IPS-15b (cell line): ENCODE results near the gene HES6.

ENCODE experiments used
- H3K27me3 ChIP-seq: one replicate; pipeline ENCODE4 v1.6.1; 2013; ENCODE audit warnings: low read length; ENCODE audit not compliant: control insufficient read depth, insufficient read depth
- H3K36me3 ChIP-seq: one replicate; pipeline ENCODE4 v1.6.1; 2013; ENCODE audit warnings: low read length; ENCODE audit not compliant: control insufficient read depth, insufficient read depth
- H3K4me1 ChIP-seq: one replicate; pipeline ENCODE4 v1.6.1; 2013; ENCODE audit warnings: mild to moderate bottlenecking, low read length; ENCODE audit not compliant: control insufficient read depth, insufficient read depth
- H3K4me3 ChIP-seq: one replicate; pipeline ENCODE4 v1.5.1; 2013; ENCODE audit warnings: low read depth, low read length
- H3K9ac ChIP-seq: one replicate; pipeline ENCODE4 v1.6.1; 2013; ENCODE audit warnings: low read depth, mild to moderate bottlenecking, low read length
- H3K9me3 ChIP-seq: one replicate; pipeline ENCODE4 v1.6.1; 2013; ENCODE audit warnings: mild to moderate bottlenecking, low read length; ENCODE audit not compliant: control insufficient read depth, insufficient read depth

Gene HES6, protein sequence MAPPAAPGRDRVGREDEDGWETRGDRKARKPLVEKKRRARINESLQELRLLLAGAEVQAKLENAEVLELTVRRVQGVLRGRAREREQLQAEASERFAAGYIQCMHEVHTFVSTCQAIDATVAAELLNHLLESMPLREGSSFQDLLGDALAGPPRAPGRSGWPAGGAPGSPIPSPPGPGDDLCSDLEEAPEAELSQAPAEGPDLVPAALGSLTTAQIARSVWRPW

DNA sequence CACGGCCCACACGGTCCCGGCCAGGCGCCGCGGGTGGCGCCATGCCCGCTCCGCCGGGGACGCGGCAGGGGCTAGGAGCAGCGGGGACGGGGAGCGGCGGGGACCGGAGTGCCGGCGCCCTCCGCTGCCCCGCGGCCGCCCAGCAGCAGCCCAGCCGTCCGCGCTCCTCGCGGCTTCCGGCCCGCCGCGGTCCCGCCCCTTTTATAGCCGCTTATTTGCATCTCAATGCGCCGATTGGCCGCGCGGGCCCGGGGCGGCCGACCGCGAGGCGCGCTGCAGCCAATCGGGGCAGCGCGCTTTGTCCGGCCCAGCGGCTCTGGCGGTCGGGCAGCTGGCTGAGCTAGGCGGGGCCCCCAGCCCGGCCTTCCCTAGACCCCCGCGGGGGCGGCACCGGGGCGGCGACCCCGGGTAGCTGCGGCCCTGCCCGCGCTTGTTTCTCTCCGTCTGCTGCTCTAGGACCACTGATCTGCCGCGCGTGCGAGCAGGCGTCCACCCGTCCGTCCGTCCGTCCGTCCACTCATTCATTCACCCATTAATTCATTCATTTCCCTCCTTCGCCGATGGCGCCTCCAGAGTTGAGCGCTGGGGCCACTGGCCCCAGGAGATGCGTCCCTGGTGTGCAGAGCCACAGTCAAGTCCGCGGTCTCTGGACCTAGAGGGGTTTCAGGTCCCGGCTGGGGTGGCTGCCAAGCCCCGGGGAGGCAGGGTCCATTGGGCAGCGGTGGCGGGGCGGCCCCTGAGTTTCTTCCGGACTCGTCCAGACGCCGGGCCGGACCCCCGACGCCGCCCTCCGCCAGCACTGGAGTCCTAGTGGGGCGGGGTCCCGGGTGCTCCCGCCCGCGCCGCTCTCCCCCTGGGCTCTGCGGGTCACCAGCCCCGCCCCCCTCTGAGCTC is at the start of gene HES6:
Gene HES6 (minus strand): TSS at position 176 of the 894 bp plus-strand sequence. CDS start 133 bp downstream, at position 43.
- Histone ChIP-seq H3K4me3 (peak within 1 kb of the TSS; percentile 67), H3K4me1 (no peaks in the 10 kb centered on the region), H3K36me3 (peaks cover under 1% of the 10 kb centered on the region), H3K27me3 (peaks cover 59% of the 10 kb centered on the region), H3K9ac (no peak within 1 kb of the TSS), H3K9me3 (no peaks in the 10 kb centered on the region)

DNA sequence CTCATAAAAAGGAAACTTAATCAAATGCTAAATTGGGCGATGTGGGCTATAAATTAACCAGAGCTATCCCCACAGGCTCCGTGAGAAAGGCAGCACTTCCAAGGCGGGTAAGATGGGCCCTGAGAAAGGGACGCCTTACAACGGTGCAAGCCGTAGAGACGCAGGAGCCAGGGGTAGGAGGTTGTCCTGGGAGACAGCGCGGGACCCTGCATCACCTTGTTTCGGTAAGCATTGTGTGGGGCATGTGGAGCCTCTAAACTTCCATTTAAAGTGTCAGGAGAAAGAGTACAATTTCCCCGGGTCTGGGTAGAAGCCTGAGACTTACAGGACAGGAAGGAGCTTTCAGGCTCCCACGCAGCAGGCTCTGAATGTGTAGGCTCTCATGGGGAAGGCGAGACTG is 49.7 kb upstream of the HES6 start:
- peaks cover 18% of the 10 kb centered on the region for H3K4me1 ChIP-seq
- H3K36me3 ChIP-seq, result no peaks in the 10 kb centered on the region
- no peaks in the 10 kb centered on the region for H3K9me3 ChIP-seq

DNA sequence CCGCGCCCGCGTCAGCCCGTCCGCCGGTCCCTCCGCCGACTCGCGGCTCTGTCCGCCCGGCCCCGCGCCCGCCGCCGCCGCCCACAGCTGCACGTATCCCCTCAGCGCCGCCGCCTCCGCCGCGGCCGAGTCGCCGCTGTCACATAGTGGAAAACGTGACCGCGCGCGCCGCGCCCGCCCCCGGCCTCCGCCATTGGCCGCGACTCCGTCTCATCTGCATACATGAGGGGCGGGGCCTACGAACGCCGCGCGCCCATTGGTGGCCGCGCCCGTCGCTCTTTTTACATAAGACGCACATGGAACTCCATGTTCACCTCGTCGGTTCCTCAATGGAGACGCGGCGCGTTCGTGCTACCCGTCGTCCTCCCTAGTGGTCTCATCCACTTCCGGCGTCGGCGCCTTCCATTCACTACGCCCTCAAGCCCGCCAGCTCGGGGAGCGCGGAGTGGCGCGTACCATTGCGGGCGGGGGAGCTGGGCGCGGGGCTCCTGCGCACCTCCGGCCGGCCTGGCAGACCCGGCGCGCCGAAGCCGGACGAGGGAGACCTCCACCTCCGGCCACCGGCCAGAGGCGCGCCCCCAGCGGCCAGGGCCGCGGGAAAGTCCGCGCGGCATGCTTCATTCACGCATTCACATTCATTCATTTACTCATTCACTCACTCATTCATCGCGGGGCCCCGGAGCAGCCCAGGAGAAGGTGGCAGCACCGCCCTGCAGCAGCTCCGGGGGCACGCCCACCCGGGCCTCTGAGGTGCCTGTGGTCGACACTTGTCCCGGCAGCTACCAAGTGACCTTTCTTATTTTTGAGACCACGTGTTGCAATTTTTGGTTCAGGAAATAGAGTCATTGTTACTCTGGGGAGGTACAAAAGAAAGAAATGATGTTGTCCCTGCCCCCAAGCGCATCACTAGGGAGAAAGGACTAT is 49.1 kb upstream of the HES6 start:
- Histone ChIP-seq H3K9ac (no peak overlapping the region), H3K36me3 (no peaks in the 10 kb centered on the region), H3K4me1 (peaks cover 18% of the 10 kb centered on the region), H3K4me3 (peak overlapping the region; percentile 80), H3K27me3 (peaks cover 11% of the 10 kb centered on the region), H3K9me3 (no peaks in the 10 kb centered on the region)

More for the DNA sequence above, 49.7 kb upstream of the HES6 start:
- Histone ChIP-seq H3K27me3 (peaks cover 11% of the 10 kb centered on the region), H3K9ac (no peak overlapping the region), H3K4me3 (peak overlapping the region; percentile 80)

DNA sequence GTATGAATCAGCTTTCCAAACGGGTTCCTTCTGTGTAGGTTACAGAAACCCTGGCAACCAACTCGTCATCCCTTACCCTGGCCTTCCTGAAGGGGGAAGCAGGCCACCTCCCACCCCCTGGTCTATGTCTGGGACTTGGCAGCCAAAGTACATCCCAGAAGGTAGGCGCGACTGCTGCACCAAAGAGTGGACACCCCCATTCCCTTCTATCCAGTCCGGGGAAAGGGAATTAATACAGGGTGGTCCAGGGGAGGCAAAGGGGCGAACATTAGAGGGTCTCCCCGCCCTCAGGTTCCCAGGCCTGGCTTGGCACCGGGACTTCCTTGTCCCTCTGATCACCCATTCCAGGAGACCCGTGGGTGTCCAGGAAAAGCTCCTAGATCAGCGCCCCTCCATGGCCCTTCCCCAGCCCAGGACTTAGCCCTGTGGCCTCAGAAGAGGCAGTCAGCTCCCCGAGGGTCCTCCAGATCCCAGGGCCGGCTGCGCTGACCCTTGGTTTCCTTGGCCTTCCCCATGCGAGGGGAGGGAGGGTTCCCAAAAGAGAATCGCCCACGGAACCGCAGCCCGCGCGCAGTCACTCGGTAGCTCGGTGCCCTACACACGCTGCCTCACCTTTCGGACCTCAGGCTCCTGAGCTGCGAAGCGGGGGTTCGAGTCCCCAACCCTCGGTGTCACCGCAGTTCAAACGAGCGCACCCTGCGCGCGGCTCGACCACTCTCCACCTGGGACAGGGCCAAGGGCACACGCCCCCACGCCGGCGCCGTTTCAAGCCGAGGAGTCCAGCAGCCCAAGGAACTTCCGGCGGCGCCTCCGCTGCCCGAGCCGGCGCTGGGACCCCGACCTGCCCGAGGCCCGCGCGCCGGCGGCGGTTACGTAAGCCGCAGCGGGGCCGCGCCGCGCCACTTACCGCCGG is 48.2 kb upstream of the HES6 start, which contains the start of gene PER2:
Gene PER2 (minus strand): TSS at position 874 of the 913 bp plus-strand sequence. CDS start 10,674 bp downstream, outside the sequence.
- Histone ChIP-seq H3K4me1 (peaks cover 18% of the 10 kb centered on the region), H3K4me3 (peak within 1 kb of the TSS; percentile 80), H3K9me3 (no peaks in the 10 kb centered on the region), H3K9ac (peak within 1 kb of the TSS; percentile 60), H3K36me3 (no peaks in the 10 kb centered on the region), H3K27me3 (peaks cover 11% of the 10 kb centered on the region)

DNA sequence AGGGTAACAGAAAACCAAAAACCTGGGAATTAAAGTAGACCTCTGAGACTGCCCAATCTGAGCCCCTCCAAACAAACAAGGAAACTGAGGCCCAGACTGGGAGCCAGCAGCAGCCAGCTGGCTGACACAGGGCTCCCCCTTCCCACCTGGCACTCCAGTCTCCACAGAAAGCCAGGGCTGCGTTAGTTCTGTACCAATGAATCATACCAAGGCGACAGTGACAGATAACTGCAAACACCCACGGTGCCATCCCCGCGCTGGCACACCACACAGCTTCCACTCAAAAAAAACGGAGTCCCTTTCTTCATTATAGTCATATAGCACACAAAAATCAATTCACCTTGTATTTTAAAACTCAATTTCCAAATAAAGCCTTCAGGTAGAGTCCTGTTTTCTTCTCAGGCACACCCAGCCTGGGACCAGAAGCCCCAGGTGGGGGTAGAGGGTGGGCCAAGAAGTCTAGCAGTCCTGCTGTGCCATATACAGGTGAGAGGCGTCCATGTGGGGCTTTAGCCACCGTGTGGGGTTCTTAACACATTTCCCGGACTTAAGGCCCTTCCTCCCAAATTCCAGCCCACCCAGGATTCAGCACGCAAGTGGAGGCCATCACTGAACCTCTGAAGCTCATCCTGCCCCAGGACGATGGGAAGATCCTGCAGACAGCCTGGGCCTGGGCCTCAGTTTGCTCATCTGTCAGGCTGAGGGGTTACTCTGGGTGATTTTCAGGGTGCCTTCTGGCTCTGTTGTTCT is 47.3 kb upstream of the HES6 start:
- Histone ChIP-seq H3K9me3 (no peaks in the 10 kb centered on the region), H3K4me3 (peak overlapping the region; percentile 80), H3K9ac (no peak overlapping the region), H3K36me3 (no peaks in the 10 kb centered on the region), H3K27me3 (peaks cover 11% of the 10 kb centered on the region), H3K4me1 (peaks cover 18% of the 10 kb centered on the region)

DNA sequence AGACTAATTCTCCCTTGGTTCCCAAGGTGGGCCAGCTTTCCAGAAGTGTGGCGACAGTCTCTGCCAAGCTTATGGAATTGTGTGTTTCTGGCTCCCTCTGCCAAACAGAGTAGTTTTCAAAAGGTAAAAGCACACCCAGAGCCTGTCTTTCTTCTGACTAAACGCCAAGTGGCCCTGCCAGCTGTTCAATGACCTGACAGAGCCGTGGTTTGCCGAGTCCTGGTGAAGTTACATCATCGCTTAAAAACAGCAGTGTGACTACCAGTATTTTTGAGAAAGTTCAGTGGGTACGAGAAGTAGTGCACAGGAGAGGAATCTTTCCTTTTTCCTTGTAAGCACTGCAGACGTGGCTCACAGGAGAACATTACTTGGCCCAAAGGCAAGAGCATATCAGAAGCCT is 46.7 kb upstream of the HES6 start:
- Histone ChIP-seq H3K9ac (no peak overlapping the region), H3K4me1 (peaks cover 18% of the 10 kb centered on the region), H3K27me3 (peaks cover 11% of the 10 kb centered on the region), H3K36me3 (no peaks in the 10 kb centered on the region), H3K4me3 (no peak overlapping the region), H3K9me3 (no peaks in the 10 kb centered on the region)

DNA sequence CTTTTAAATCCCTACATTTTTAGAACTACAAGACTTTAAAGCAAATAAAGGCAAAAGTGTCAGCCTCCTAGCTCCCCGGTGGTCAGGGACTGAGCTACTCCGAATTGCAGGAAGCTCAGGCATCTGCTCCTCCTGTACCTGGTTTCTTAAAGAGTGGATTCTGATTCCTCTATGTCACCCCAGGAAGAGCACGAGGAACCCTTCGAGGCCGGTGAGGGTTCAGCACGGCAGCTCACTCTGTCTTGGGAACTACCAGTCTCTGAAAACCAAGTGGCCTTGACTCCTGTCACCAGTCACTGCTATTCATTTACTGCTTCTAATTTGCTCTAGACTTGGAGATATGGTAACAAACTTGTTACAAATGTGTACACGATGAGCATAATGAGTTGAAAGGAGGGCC is 46.3 kb upstream of the HES6 start:
- H3K4me3 ChIP-seq, result no peak overlapping the region
- H3K9me3 ChIP-seq, result no peaks in the 10 kb centered on the region
- peaks cover 18% of the 10 kb centered on the region for H3K4me1 ChIP-seq
- no peak overlapping the region for H3K9ac ChIP-seq
- peaks cover 11% of the 10 kb centered on the region for H3K27me3 ChIP-seq
- no peaks in the 10 kb centered on the region for H3K36me3 ChIP-seq

DNA sequence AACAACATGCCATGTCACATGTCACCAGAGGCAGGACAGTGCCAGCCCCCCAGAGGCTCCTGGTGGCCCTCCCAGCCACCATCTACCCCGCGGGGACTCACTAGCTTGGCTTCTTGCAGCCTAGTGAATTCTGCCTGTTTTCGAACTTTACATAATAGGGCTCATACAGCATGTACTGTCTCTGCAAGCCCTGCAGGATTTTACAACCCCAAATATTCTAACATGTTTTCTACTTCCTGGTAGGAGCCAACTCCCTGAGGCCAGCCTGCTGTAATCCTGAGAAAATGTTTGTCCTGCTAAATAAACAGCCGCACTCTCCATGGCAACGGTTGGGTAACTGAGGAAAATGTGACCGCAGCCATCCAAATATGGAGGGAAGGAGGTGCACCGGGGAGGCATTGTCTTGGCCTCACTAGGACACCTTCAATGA is 45.8 kb upstream of the HES6 start:
- peaks cover 11% of the 10 kb centered on the region for H3K27me3 ChIP-seq
- H3K36me3 ChIP-seq, result no peaks in the 10 kb centered on the region
- H3K4me3 ChIP-seq, result no peak overlapping the region
- no peak overlapping the region for H3K9ac ChIP-seq
- peaks cover 17% of the 10 kb centered on the region for H3K4me1 ChIP-seq
- no peaks in the 10 kb centered on the region for H3K9me3 ChIP-seq

DNA sequence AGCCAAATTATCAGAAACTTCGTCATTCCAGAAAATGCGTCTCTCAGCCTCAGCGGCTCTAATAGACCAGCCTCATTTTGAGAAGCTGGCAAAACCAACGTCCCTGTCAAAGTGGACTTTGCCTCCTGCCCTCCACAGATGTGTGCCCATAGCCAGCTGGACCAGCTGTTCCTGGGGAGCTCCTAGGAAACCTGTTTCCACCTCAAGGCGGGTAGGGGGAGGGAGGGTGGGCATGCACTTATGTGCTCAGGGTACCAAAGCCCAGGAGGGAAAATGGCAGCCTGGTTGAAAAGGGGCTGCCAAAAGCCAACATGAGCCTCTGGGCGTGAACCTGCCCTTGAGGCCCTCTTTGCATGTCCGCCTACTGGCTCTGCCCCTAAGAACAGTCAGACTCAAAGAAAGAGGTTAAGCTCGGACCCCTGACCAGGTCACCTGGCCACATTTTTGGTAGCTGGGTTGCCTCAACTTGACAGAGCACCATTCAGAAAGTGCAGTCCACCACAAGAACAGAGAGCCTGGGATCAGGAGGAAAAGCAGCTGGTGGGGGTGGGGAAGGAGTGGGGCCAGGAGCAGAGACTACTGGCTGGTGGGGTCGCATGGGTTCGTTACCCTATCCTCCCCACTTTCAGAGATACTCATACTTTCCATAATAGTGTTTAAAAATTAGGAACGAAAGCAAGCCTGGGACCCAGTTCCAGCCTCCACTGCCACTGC is 45.1 kb upstream of the HES6 start:
- Histone ChIP-seq H3K4me1 (peaks cover 10% of the 10 kb centered on the region), H3K36me3 (no peaks in the 10 kb centered on the region), H3K4me3 (no peak overlapping the region), H3K9ac (no peak overlapping the region), H3K9me3 (no peaks in the 10 kb centered on the region), H3K27me3 (peaks cover 11% of the 10 kb centered on the region)
